ENCODE data around the gene EMP1.

- TF ChIP-seq CTCF (IDR thresholded peaks at IDR 0.05) (no peak), POLR2A (IDR thresholded peaks at IDR 0.05) (no peak), POLR2AphosphoS5 (IDR thresholded peaks at IDR 0.05) (no peak)
These were observed 19.2 kb upstream of the EMP1 start for GRCh38 chr12:13177373-13177772.
